ENCODE data around the gene TOE1. TPM values are rescaled to one million over a fixed set of nuclear protein-coding genes. Genes with fewer than 3 reads are reported as not detected.

Gene TOE1
- total and polyA plus RNA-seq, 2 of the 8 experiments (the other 6 are each of a cell fraction or from before 2014, with no cell fraction given): 15.2 to 25.8 TPM

- no peak overlapping the region for H3K4me2 ChIP-seq (ENCODE audit: insufficient read depth in 1 of 2, low read depth in 2 of 2, low read length in 2 of 2)
- no peaks in the 10 kb centered on the region for H3K36me3 ChIP-seq (ENCODE audit: control insufficient read depth in 2 of 4, insufficient read depth in 4 of 4, low read length in 3 of 4)
- peaks cover 3 to 14% (median 6%) of the 10 kb centered on the region in 4 experiments; a peak in 6 of 7 replicates for H3K4me1 ChIP-seq (replicated peaks in 1 of 4; ENCODE audit: control insufficient read depth in 3 of 4, insufficient read depth in 4 of 4, low read length in 3 of 4)
- no peak overlapping the region for H4K91ac ChIP-seq (replicated peaks; ENCODE audit: insufficient read length, low read length)
- no peaks in the 10 kb centered on the region for H3K79me1 ChIP-seq (ENCODE audit: low read depth, low read length)
- H2AFZ ChIP-seq (ENCODE audit: low read length): no peak overlapping the region
- no peak overlapping the region for H2BK15ac ChIP-seq (ENCODE audit: low read length)
- WGBS, 2 experiments (ENCODE audit: extremely low coverage in 1 of 2, insufficient coverage in 1 of 2, insufficient read length in 1 of 2, insufficient replicate concordance in 2 of 2, low coverage in 1 of 2, low lambda C conversion rate in 2 of 2, missing lambda C conversion rate in 1 of 2): 85% methylated on average over 4 of the region's 4 CpGs; no CpG with 5 or more reads in 1 of the 2 experiments
- no peak overlapping the region for H3K14ac ChIP-seq (ENCODE audit: insufficient read length)
- H3K9me3 ChIP-seq (ENCODE audit: insufficient read depth in 2 of 2, low read depth in 1 of 2, low read length in 1 of 2): peaks cover 0 to 5% of the 10 kb centered on the region in 2 experiments; a peak in 2 of 4 replicates
- H2BK12ac ChIP-seq (ENCODE audit: low read depth, low read length): no peak overlapping the region
- H2BK5ac ChIP-seq (ENCODE audit: low read depth, low read length): no peak overlapping the region
- no peak overlapping the region for H2AK5ac ChIP-seq (ENCODE audit: low read depth, low read length)
- no peak overlapping the region for H3K4me3 ChIP-seq (ENCODE audit: extremely low read depth in 1 of 4, insufficient read depth in 2 of 4, low read depth in 3 of 4, low read length in 4 of 4)
- H2BK120ac ChIP-seq (replicated peaks; ENCODE audit: low read depth, low read length): no peak overlapping the region
- no peaks in the 10 kb centered on the region for H4K20me1 ChIP-seq (replicated peaks in 1 of 2; ENCODE audit: control insufficient read depth in 1 of 2, insufficient read depth in 2 of 2, low read length in 2 of 2)
- no peak for FAIRE-seq
- H4K5ac ChIP-seq (ENCODE audit: insufficient read length, low read depth, low read length): no peak overlapping the region
- no peak for DNase-seq (ENCODE audit: low read depth in 1 of 2, low spot score in 2 of 2)
- H3K56ac ChIP-seq (replicated peaks; ENCODE audit: insufficient read length, low read depth, low read length): no peak overlapping the region
- H3K9ac ChIP-seq (replicated peaks in 1 of 4; ENCODE audit: extremely low read depth in 1 of 4, low read depth in 3 of 4, low read length in 3 of 4): no peak overlapping the region
- H3K23ac ChIP-seq (ENCODE audit: insufficient read length): no peak overlapping the region
- POLR2A ChIA-PET (ENCODE audit: partially characterized antibody): interaction anchor here (6.5 to 16.3 kb wide), 3 partner anchors 10 to 26 kb away, joined by 38 to 472 read pairs (median 194); partner anchors contain the start of genes HPDL, MUTYH and TOE1
- H3K79me2 ChIP-seq (ENCODE audit: control insufficient read depth in 1 of 2, insufficient read depth in 2 of 2, low read length in 2 of 2): no peaks in the 10 kb centered on the region
- no peak overlapping the region for H3K18ac ChIP-seq (ENCODE audit: extremely low read depth, low read length)
- no peaks in the 10 kb centered on the region; the same call in 1 of the 2 replicates for H3K23me2 ChIP-seq (ENCODE audit: low read depth, low read length)
- no peak overlapping the region for H3K27ac ChIP-seq (ENCODE audit: low read depth, low read length)
- H3K27me3 ChIP-seq (replicated peaks in 1 of 4; ENCODE audit: control insufficient read depth in 3 of 4, extremely low read depth in 1 of 4, insufficient read depth in 3 of 4, low read length in 3 of 4): no peaks in the 10 kb centered on the region
- CTCF ChIA-PET (ENCODE audit: partially characterized antibody): interaction anchor here (0.9 kb wide), 1 partner anchor 11 kb away, joined by 3 read pairs; no protein-coding TSS in a partner anchor
- H4K8ac ChIP-seq (ENCODE audit: extremely low read depth, insufficient read depth, low read length): no peak overlapping the region
- no peak overlapping the region for H2BK20ac ChIP-seq (ENCODE audit: low read length)
- H3K4ac ChIP-seq (replicated peaks; ENCODE audit: insufficient read length, low read depth, low read length): no peak overlapping the region
- TF ChIP-seq EGR1 (IDR thresholded peaks at IDR 0.05; ENCODE audit: borderline replicate concordance, low read depth, low read length) (no peak), PHF8 (conservative IDR thresholded peaks at IDR 0.05; ENCODE audit: low read depth, low read length) (no peak), SAP30 (IDR thresholded peaks at IDR 0.05; ENCODE audit: insufficient read depth, insufficient replicate concordance, low read length) (no peak), KDM1A (IDR thresholded peaks at IDR 0.05; ENCODE audit: borderline replicate concordance, low read length) (no peak), CHD2 (IDR thresholded peaks at IDR 0.05; ENCODE audit: low read length) (no peak), GABPA (IDR thresholded peaks at IDR 0.05; ENCODE audit: borderline replicate concordance, insufficient read depth, low read length) (no peak), CREB1 (IDR thresholded peaks at IDR 0.05) (no peak), RAD21 (IDR thresholded peaks at IDR 0.05 in 1 of 2, conservative IDR thresholded peaks at IDR 0.05 in 1 of 2; ENCODE audit: low read depth in 2 of 2, low read length in 2 of 2) (no peak), KDM5A (IDR thresholded peaks at IDR 0.05; ENCODE audit: low read length) (no peak), SRF (IDR thresholded peaks at IDR 0.05; ENCODE audit: low read depth, low read length) (no peak), USF2 (IDR thresholded peaks at IDR 0.05; ENCODE audit: low read length) (no peak), TCF12 (IDR thresholded peaks at IDR 0.05; ENCODE audit: low read depth, low read length) (no peak), CHD1 (IDR thresholded peaks at IDR 0.05; ENCODE audit: low read depth, low read length) (no peak)
These were observed 22.8 kb upstream of the TOE1 start for GRCh38 chr1:45317166-45317565.
